Sigmoid colon (tissue), 7 donors: ENCODE results near the gene TSPYL4. TPM values are rescaled to one million over a fixed set of nuclear protein-coding genes. Genes with fewer than 3 reads are reported as not detected.
"Not testable (repeated sequence)": the region's sequence is repeated elsewhere in the genome, so short reads cannot be mapped to it uniquely, and the experiment has no call there.

Source experiments
- DNase-seq: peaks from one replicate; pipeline ENCODE4 v3.0.0-alpha.2; 2019
- H3K27ac ChIP-seq, 4 donors: fragments of 200-600 bp; sonication (generic); one replicate each; pipeline ENCODE4 v1.5.1; 2016 to 2019; ENCODE audit warnings: mild to moderate bottlenecking in 1 of 4
- H3K27me3 ChIP-seq, 3 donors: fragments of 200-600 bp; sonication (generic); one replicate each; pipeline ENCODE4 v1.5.1; 2019; ENCODE audit warnings: mild to moderate bottlenecking in 1 of 3
- H3K36me3 ChIP-seq, 4 donors: fragments of 200-600 bp; sonication (generic); one replicate each; pipeline ENCODE4 v1.5.1; 2016 to 2019
- H3K4me1 ChIP-seq, 4 donors: fragments of 200-600 bp; sonication (generic); one replicate each; pipeline ENCODE4 v1.5.1; 2017 to 2019
- H3K4me3 ChIP-seq, 4 donors: fragments of 200-600 bp; sonication (generic); one replicate each; pipeline ENCODE4 v1.5.1; 2017 to 2019; ENCODE audit warnings: mild to moderate bottlenecking in 2 of 4, moderate library complexity in 1 of 4
- H3K9me3 ChIP-seq, 4 donors: fragments of 200-600 bp in 3 of 4; sonication (generic) in 3 of 4; one replicate each; pipeline versions ENCODE4 v1.5.1 to v1.6.1; 2013 to 2019
- EP300 ChIP-seq, 4 donors: sonication (generic); formaldehyde crosslinking; IDR thresholded peaks; one replicate each; pipeline ENCODE4 v1.6.1; 2017; ENCODE audit warnings: antibody characterized with exemption in 4 of 4
- POLR2A ChIP-seq, 2 donors: fragments of 450-650 bp; IDR thresholded peaks; one replicate each; pipeline ENCODE4 v1.6.1; 2016; ENCODE audit warnings: antibody characterized with exemption in 2 of 2, mild to moderate bottlenecking in 2 of 2, moderate library complexity in 2 of 2
- POLR2AphosphoS5 ChIP-seq, 4 donors: sonication (generic); formaldehyde crosslinking; IDR thresholded peaks; one replicate each; pipeline ENCODE4 v1.6.1; 2017; ENCODE audit warnings: antibody characterized with exemption in 4 of 4
- WGBS, 2 donors: extraction: QIAGEN DNeasy Blood & Tissue Kit; methylation state at CpG; one replicate each; pipeline ENCODE4 v1.1.7; 2013; 5-methylcytosine and 5-hydroxymethylcytosine counted together
- intact Hi-C: fragments of 100-400 bp; cut with DNase I; formaldehyde crosslinking; loops from one replicate; pipeline ENCODE4 v1.15.1; 2023
- polyA plus RNA-seq, 3 donors: library from polyadenylated mRNA; stranded (reverse); fragments of 200-250 nt; gene quantifications; one replicate each; pipeline ENCODE4 v1.2.3, GENCODE V29; 2013
- total RNA-seq, 4 donors: library from RNA; depleted of rRNA; stranded (reverse); fragments of >200 nt; gene quantifications; one replicate each; pipeline ENCODE4 v1.1.0, GENCODE V29; 2016
- TF ChIP-seq, protein P1 (sequence below), 4 experiments: fragments of 450-650 bp in 3 of 4; fragments of 200-600 bp in 1 of 4; IDR thresholded peaks; one replicate each; pipeline ENCODE4 v1.5.1; 2016 to 2019; ENCODE audit warnings: antibody characterized with exemption in 4 of 4, mild to moderate bottlenecking in 3 of 4, moderate library complexity in 2 of 4
- donor health status: healthy with polysubstance abuse.
- donor health status: Bipolar disorder and iron deficiency.
- donor health status: healthy.

Gene TSPYL4
- total and polyA plus RNA-seq, 7 donors: 3.0 to 18.5 (median 15.1) TPM

DNA sequence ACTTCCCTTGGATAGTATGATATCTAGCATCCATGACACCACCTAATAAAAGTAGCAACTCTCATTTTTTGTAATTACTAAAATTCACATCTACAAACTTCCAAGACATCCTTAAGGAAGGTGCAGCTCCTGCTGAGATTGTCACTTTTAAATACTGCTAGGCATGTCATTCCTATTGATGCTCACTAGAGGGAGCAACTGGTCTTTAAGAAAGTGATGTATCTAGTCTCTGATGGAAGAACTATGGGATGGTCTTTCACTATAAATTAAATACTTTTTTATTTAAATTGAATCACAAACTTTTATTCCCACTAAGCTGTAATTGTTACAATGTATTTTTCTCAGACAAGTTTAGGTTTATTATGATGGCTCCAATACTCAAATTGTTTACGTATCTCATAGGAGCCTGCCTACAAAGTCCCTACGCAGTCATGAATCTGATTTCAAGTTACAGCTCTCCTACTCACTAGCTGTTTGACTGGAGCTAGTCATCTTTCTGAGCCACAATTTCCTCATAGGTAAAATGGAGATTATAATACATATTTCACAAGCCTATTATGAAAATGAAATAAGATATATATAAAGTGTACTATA is 33.9 kb upstream of the TSPYL4 start:
- H3K4me3 ChIP-seq: no peak overlapping the region
- TF ChIP-seq, protein P1, sequence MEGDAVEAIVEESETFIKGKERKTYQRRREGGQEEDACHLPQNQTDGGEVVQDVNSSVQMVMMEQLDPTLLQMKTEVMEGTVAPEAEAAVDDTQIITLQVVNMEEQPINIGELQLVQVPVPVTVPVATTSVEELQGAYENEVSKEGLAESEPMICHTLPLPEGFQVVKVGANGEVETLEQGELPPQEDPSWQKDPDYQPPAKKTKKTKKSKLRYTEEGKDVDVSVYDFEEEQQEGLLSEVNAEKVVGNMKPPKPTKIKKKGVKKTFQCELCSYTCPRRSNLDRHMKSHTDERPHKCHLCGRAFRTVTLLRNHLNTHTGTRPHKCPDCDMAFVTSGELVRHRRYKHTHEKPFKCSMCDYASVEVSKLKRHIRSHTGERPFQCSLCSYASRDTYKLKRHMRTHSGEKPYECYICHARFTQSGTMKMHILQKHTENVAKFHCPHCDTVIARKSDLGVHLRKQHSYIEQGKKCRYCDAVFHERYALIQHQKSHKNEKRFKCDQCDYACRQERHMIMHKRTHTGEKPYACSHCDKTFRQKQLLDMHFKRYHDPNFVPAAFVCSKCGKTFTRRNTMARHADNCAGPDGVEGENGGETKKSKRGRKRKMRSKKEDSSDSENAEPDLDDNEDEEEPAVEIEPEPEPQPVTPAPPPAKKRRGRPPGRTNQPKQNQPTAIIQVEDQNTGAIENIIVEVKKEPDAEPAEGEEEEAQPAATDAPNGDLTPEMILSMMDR (IDR thresholded peaks at IDR 0.05): peak in 3 of 4 experiments; percentile 62 to 89 (median 71)
- TF ChIP-seq POLR2AphosphoS5 (IDR thresholded peaks at IDR 0.05): no peak
- H3K4me1 ChIP-seq: no peaks in the 10 kb centered on the region
- no peaks in the 10 kb centered on the region for H3K36me3 ChIP-seq
- H3K9me3 ChIP-seq: no peaks in the 10 kb centered on the region
- WGBS, 2 donors: 91 to 94% methylated on average over 2 of the region's 2 CpGs
- intact Hi-C loops: loop anchor here (5.0 kb wide), 1 partner anchor 245 kb away; no protein-coding TSS in a partner anchor
- DNase-seq: no peak
- no peaks in the 10 kb centered on the region for H3K27me3 ChIP-seq
- no peak overlapping the region for H3K27ac ChIP-seq

DNA sequence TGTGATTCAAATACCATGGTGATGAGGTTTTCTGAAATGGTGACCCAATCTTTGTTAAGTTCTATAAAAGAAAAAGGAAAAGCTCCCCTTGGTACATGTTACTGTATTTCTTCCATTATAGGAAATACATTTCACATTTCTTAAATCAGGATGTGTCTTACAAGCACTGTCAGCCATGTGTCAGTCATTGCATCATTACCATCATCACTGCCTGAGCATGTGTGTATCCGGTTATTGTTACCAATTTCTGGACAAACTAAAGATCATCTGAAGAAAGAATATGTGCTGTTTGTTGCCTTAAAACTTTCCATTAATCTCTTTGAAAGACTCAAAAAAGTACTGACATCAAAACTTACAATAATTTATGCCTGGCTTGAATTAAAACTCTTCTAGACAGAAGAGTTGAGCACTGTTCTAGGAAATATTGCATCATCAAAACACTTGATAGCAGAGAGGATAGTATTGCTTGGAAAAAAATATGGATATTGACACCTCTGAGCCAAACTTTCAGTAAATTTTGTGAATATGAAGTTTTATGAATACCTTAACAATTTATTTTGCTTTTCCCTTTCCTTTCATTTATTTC is 33.0 kb upstream of the TSPYL4 start:
- H3K4me3 ChIP-seq: no peak overlapping the region
- H3K36me3 ChIP-seq: no peaks in the 10 kb centered on the region
- H3K9me3 ChIP-seq: no peaks in the 10 kb centered on the region
- 88 to 89% methylated on average over 1 of the region's 1 CpG for WGBS, 2 donors
- H3K27me3 ChIP-seq: no peaks in the 10 kb centered on the region
- TF ChIP-seq EP300 (IDR thresholded peaks at IDR 0.05): no peak
- TF ChIP-seq POLR2AphosphoS5 (IDR thresholded peaks at IDR 0.05): no peak
- TF ChIP-seq, protein P1 (IDR thresholded peaks at IDR 0.05): no peak
- TF ChIP-seq POLR2A (IDR thresholded peaks at IDR 0.05): no peak
- no peak for DNase-seq
- intact Hi-C loops: loop anchor here (5.0 kb wide), 1 partner anchor 245 kb away; no protein-coding TSS in a partner anchor
- H3K4me1 ChIP-seq: no peaks in the 10 kb centered on the region
- H3K27ac ChIP-seq: no peak overlapping the region

DNA sequence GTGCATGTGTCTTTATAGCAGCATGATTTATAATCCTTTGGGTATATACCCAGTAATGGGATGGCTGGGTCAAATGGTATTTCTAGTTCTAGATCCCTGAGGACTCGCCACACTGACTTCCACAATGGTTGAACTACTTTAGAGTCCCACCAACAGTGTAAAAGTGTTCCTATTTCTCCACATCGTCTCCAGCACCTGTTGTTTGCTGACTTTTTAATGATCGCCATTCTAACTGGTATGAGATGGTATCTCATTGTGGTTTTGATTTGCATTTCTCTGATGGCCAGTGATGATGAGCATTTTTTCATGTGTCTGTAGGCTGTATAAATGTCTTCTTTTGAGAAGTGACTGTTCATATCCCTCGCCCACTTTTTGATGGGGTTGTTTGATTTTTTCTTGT is 31.1 kb upstream of the TSPYL4 start:
- not testable (repeated sequence) for H3K27ac ChIP-seq, H3K36me3 ChIP-seq, H3K27me3 ChIP-seq, H3K4me3 ChIP-seq, H3K4me1 ChIP-seq, H3K9me3 ChIP-seq, DNase-seq
- intact Hi-C loops: loop anchor here (5.0 kb wide), 1 partner anchor 247 kb away; no protein-coding TSS in a partner anchor
- WGBS, 2 donors: 93 to 95% methylated on average over 4 of the region's 4 CpGs

DNA sequence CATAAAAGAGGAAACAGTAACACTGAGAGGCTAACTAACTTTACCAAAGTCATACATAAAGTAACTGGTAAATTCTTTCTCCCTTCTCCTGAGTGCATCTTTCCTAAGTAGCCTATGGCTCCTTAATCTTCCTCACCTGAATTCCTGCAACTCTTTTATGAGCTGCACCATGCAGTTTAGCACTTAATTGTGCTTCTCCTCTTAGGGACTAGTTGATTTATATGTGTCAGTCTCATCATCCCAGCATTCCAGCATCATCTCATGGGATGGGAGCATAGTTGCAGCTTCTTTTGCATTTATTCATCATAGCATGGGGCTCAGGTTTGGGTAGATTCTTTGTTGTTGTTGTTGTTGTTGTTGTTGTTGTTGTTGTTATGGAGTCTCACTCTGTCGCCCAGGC is 29.3 kb upstream of the TSPYL4 start:
- peaks cover 0 to 18% (median 13%) of the 10 kb centered on the region in 4 donors for H3K4me1 ChIP-seq
- H3K27me3 ChIP-seq: no peaks in the 10 kb centered on the region
- WGBS, 2 donors: 76 to 92% methylated on average over 1 of the region's 1 CpG
- intact Hi-C loops: no loop called here
- TF ChIP-seq POLR2A (IDR thresholded peaks at IDR 0.05) (no peak), POLR2AphosphoS5 (IDR thresholded peaks at IDR 0.05) (no peak), EP300 (IDR thresholded peaks at IDR 0.05) (no peak)
- TF ChIP-seq, protein P1 (IDR thresholded peaks at IDR 0.05): no peak
- H3K27ac ChIP-seq: no peak overlapping the region
- no peaks in the 10 kb centered on the region for H3K9me3 ChIP-seq
- peaks cover 0 to 3% (median 0%) of the 10 kb centered on the region in 4 donors for H3K36me3 ChIP-seq
- DNase-seq: no peak
- no peak overlapping the region for H3K4me3 ChIP-seq

DNA sequence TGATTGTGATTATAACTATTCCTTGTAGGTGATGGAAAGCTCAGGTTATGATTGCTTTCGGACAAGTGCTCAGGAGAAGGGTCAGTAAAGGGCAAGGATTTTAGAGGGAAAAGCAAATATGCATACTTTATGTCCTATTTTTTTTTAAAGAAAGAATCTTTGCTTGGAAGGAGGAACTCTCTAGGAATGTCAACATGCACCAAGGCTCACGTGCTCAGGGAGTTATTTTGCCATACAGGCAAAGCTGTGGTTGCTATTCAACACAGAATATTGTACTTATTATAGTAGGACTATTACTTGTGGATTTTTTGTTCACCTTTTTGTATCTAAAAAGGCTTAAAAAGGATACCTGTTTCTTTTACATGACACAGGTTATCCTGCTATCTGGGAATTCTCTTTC is 28.8 kb upstream of the TSPYL4 start:
- DNase-seq: no peak

More for the DNA sequence above, 28.8 kb upstream of the TSPYL4 start:
- intact Hi-C loops: no loop called here
- H3K36me3 ChIP-seq: peaks cover 0 to 5% (median 0%) of the 10 kb centered on the region in 4 donors
- no peaks in the 10 kb centered on the region for H3K27me3 ChIP-seq
- no peak overlapping the region for H3K4me3 ChIP-seq
- no peaks in the 10 kb centered on the region for H3K9me3 ChIP-seq
- H3K4me1 ChIP-seq: peaks cover 0 to 23% (median 17%) of the 10 kb centered on the region in 4 donors
- no peak for TF ChIP-seq POLR2AphosphoS5 (IDR thresholded peaks at IDR 0.05)
- TF ChIP-seq, protein P1 (IDR thresholded peaks at IDR 0.05): no peak
- no peak for TF ChIP-seq EP300 (IDR thresholded peaks at IDR 0.05)
- TF ChIP-seq POLR2A (IDR thresholded peaks at IDR 0.05): no peak
- WGBS, 2 donors: 87% methylated on average over 2 of the region's 2 CpGs
- H3K27ac ChIP-seq: no peak overlapping the region
